GM23248 (cell line): Measurements from ENCODE around the gene ERGIC1. TPM values are rescaled to one million over a fixed set of nuclear protein-coding genes. Genes with fewer than 3 reads are reported as not detected.
A peak's percentile ranks its signal among the peaks of the same experiment; 100 is the strongest.

Experiments
- DNase-seq: peaks from one replicate; pipeline ENCODE4 v3.0.0-alpha.2; 2015
- H2AFZ ChIP-seq: fragments of 200-600 bp; sonication (generic); 2 replicates; pipeline ENCODE4 v1.6.1; 2016; ENCODE audit warnings: antibody characterized with exemption
- H3F3A ChIP-seq: fragments of 200-600 bp; sonication (generic); 2 replicates; pipeline ENCODE4 v1.6.1; 2016; ENCODE audit warnings: mild to moderate bottlenecking, antibody characterized with exemption, mixed run types; ENCODE audit not compliant: insufficient read depth
- H3K27ac ChIP-seq: fragments of 200-600 bp; sonication (generic); 2 replicates; pipeline ENCODE4 v1.5.1; 2016; ENCODE audit warnings: mild to moderate bottlenecking
- H3K27me3 ChIP-seq: fragments of 200-600 bp; sonication (generic); replicated peaks from 2 replicates; pipeline ENCODE4 v1.6.1; 2016; ENCODE audit warnings: mild to moderate bottlenecking; ENCODE audit not compliant: insufficient read depth
- H3K36me3 ChIP-seq: fragments of 200-600 bp; sonication (generic); 2 replicates; pipeline ENCODE4 v1.6.1; 2016; ENCODE audit warnings: low read depth, mild to moderate bottlenecking
- H3K4me1 ChIP-seq: fragments of 200-600 bp; sonication (generic); 2 replicates; pipeline ENCODE4 v1.6.1; 2016; ENCODE audit warnings: mild to moderate bottlenecking; ENCODE audit not compliant: insufficient read depth
- H3K4me2 ChIP-seq: fragments of 200-600 bp; sonication (generic); one replicate; pipeline ENCODE4 v1.6.1; 2016; ENCODE audit warnings: mild to moderate bottlenecking; ENCODE audit not compliant: unreplicated experiment
- H3K4me3 ChIP-seq: fragments of 200-600 bp; sonication (generic); 2 replicates; pipeline ENCODE4 v1.5.1; 2016; ENCODE audit warnings: mild to moderate bottlenecking
- H3K79me2 ChIP-seq: fragments of 200-600 bp; sonication (generic); 2 replicates; pipeline ENCODE4 v1.6.1; 2016; ENCODE audit warnings: mild to moderate bottlenecking; ENCODE audit not compliant: insufficient read depth
- H3K9ac ChIP-seq: fragments of 200-600 bp; sonication (generic); 2 replicates; pipeline ENCODE4 v1.6.1; 2016; ENCODE audit warnings: mild to moderate bottlenecking
- H3K9me2 ChIP-seq: fragments of 200-600 bp; sonication (generic); 2 replicates; pipeline ENCODE4 v1.6.1; 2016; ENCODE audit warnings: mixed run types, mild to moderate bottlenecking, moderate library complexity; ENCODE audit not compliant: insufficient read depth
- H3K9me3 ChIP-seq: fragments of 200-600 bp; sonication (generic); one replicate; pipeline ENCODE4 v1.6.1; 2017; ENCODE audit warnings: low read depth
- H4K20me1 ChIP-seq: fragments of 200-600 bp; sonication (generic); 2 replicates; pipeline ENCODE4 v1.6.0; 2016; ENCODE audit not compliant: insufficient read depth
- EZH2 ChIP-seq: fragments of 200-600 bp; sonication (generic); IDR thresholded peaks from 2 replicates; pipeline ENCODE4 v1.6.1; 2018; ENCODE audit warnings: antibody characterized with exemption, mild to moderate bottlenecking; ENCODE audit not compliant: insufficient read depth, poor library complexity, severe bottlenecking
- EZH2phosphoT487 ChIP-seq: fragments of 200-600 bp; sonication (generic); IDR thresholded peaks from 2 replicates; pipeline ENCODE4 v1.6.1; 2018; ENCODE audit warnings: antibody characterized with exemption, moderate library complexity, mild to moderate bottlenecking, low read depth; ENCODE audit not compliant: insufficient read depth
- WGBS, 2 experiments: methylation state at CpG; one replicate each; pipeline ENCODE4 v1.1.6; 2015 to 2017; ENCODE audit warnings: low lambda C conversion rate in 2 of 2, low coverage in 1 of 2; ENCODE audit errors: missing lambda C conversion rate in 2 of 2; 5-methylcytosine and 5-hydroxymethylcytosine counted together
- in situ Hi-C: fragments of 300-500 bp; cut with MboI; formaldehyde crosslinking; loops from 2 replicates; pipeline ENCODE4 v1.15.0; 2020
- polyA plus RNA-seq: library from polyadenylated mRNA; unstranded; fragments of >200 nt; fragmentation: Nextera tagmentation; extraction: Ambion mirVana; gene quantifications from 2 replicates; pipeline ENCODE4 v1.2.1, GENCODE V29; 2016
- total RNA-seq: library from RNA; depleted of rRNA; stranded (reverse); fragments of >200 nt; shearing (Covaris generic); gene quantifications from 2 replicates; pipeline ENCODE4 v1.2.3, GENCODE V29; 2014

ERGIC1 gene
- total and polyA plus RNA-seq, 2 experiments from 2014 or later: 66.4 to 235 TPM

- H3K27me3 ChIP-seq: no peaks in the 10 kb centered on the region
- no peaks in the 10 kb centered on the region for H3K9me2 ChIP-seq
- no peak overlapping the region for H3K4me3 ChIP-seq
- DNase-seq: no peak
- WGBS, 2 experiments: 79 to 84% methylated on average over 7 of the region's 7 CpGs
- H3F3A ChIP-seq: peaks cover 22% of the 10 kb centered on the region
- in situ Hi-C loops: no loop called here
- no peak overlapping the region for H2AFZ ChIP-seq
- H3K36me3 ChIP-seq: peaks cover 16% of the 10 kb centered on the region; the same call in 1 of the 2 replicates
- no peak overlapping the region for H3K9ac ChIP-seq
- H3K4me2 ChIP-seq: no peak overlapping the region
- no peaks in the 10 kb centered on the region for H3K9me3 ChIP-seq
- no peak overlapping the region for H3K27ac ChIP-seq
- H4K20me1 ChIP-seq: no peaks in the 10 kb centered on the region
- H3K79me2 ChIP-seq: peaks cover 64% of the 10 kb centered on the region
- no peak for TF ChIP-seq EZH2
- TF ChIP-seq EZH2phosphoT487: no peak
- H3K4me1 ChIP-seq: peaks cover 19% of the 10 kb centered on the region
Observed at GRCh38 chr5:172891716-172892421, 57.8 kb downstream of the ERGIC1 start.

DNA sequence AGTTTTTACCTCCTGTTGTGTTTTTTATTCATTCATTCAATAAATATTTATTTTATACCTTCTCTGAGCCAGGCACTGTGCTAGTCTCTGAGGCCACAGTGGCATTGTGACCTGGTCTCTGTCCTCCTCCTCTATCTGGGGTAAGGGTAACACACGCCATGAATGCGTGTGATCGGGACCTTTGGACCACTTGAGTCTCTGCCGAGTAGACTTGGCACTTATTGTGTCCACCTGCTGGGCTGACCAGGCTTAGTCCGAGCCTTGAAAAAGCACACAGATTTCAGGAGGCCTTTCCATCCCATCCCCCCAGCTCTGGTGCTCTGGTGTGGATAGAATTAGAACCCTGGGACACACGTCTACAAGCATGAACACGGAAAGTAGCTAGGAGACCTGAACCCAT, 58.7 kb downstream of the ERGIC1 start:
- peaks cover 20% of the 10 kb centered on the region for H3K4me1 ChIP-seq
- DNase-seq: no peak
- no peak overlapping the region for H2AFZ ChIP-seq
- no peaks in the 10 kb centered on the region for H3K27me3 ChIP-seq
- no peaks in the 10 kb centered on the region for H3K9me2 ChIP-seq
- H3K9me3 ChIP-seq: no peaks in the 10 kb centered on the region
- H3K27ac ChIP-seq: no peak overlapping the region
- TF ChIP-seq EZH2phosphoT487 (no peak), EZH2 (no peak)
- H3K4me3 ChIP-seq: no peak overlapping the region
- H3K36me3 ChIP-seq: peaks cover 16% of the 10 kb centered on the region; the same call in 1 of the 2 replicates
- in situ Hi-C loops: no loop called here
- no peak overlapping the region for H3K4me2 ChIP-seq
- H4K20me1 ChIP-seq: no peaks in the 10 kb centered on the region
- peaks cover 58% of the 10 kb centered on the region for H3K79me2 ChIP-seq
- H3F3A ChIP-seq: peaks cover 23% of the 10 kb centered on the region
- WGBS, 2 experiments: 93 to 97% methylated on average over 7 of the region's 7 CpGs
- no peak overlapping the region for H3K9ac ChIP-seq

DNA sequence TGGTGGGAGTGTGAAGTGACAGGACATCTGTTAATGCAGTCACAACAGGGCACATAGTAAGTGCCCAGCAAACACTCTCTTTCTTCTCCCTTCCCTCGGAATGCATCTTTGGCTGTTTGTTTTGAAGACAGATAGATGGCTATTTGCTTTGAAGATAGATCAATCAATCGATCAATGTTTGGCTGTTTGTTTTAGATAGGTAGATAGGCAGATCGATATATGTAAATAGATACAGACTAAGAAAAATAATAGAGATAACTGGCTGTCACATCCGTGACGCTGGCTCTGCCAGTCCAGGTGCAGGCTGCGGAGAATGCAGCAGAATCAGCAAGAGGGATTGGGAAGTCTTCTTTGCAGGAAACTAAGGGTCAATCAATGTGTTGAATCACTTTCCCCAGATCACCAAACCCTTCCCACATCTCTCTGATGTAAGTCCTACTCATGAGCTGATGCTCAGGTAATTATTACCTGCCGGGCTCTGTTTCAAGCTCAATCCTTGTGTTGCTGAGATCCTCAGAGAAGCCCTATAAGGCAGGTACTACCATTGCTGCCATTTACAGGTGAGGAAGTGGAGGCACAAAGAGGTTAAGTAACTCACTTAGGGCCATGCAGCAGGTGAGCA, 60.8 kb downstream of the ERGIC1 start:
- Histone ChIP-seq H3K4me2 (no peak overlapping the region), H3K27me3 (no peaks in the 10 kb centered on the region), H3F3A (peaks cover 41% of the 10 kb centered on the region), H3K4me3 (no peak overlapping the region), H3K4me1 (peaks cover 28% of the 10 kb centered on the region), H2AFZ (no peak overlapping the region), H3K9me2 (no peaks in the 10 kb centered on the region), H3K27ac (no peak overlapping the region; the same call in 1 of the 2 replicates), H3K9ac (no peak overlapping the region), H3K36me3 (peaks cover 5% of the 10 kb centered on the region; the same call in 1 of the 2 replicates), H3K79me2 (peaks cover 40% of the 10 kb centered on the region), H4K20me1 (no peaks in the 10 kb centered on the region), H3K9me3 (no peaks in the 10 kb centered on the region)
- DNase-seq: no peak
- 95 to 99% methylated on average over 7 of the region's 7 CpGs for WGBS, 2 experiments
- no peak for TF ChIP-seq EZH2
- TF ChIP-seq EZH2phosphoT487: no peak
- in situ Hi-C loops: no loop called here

DNA sequence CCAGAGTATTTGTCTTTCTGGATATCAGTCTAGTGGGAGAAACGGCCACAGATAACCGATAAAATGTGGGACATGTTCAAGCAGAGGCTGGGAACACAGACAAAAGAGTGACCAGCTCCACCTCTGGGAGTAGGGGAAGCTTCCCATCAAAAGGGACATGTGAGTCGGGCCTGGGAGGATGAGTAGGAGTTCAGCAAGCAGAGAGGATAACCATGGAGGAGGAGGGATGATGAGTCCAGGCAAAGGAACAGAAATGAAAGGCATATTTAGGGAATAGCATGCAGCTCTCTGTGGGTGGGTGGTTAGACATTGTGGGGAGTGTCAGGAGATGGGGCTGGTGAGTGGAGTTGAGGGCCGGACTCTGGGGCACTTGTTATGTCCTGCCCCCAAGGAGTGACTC, 61.5 kb downstream of the ERGIC1 start:
- H3K27ac ChIP-seq: peak overlapping the region; percentile 99

More for the DNA sequence above, 61.5 kb downstream of the ERGIC1 start:
- no peaks in the 10 kb centered on the region for H3K9me2 ChIP-seq
- H3K36me3 ChIP-seq: no peaks in the 10 kb centered on the region; the same call in 1 of the 2 replicates
- 84 to 91% methylated on average over 4 of the region's 4 CpGs for WGBS, 2 experiments
- peaks cover 28% of the 10 kb centered on the region for H3K4me1 ChIP-seq
- no peak overlapping the region for H3K4me2 ChIP-seq
- in situ Hi-C loops: no loop called here
- no peaks in the 10 kb centered on the region for H4K20me1 ChIP-seq
- H2AFZ ChIP-seq: no peak overlapping the region
- H3K79me2 ChIP-seq: peaks cover 36% of the 10 kb centered on the region
- H3K9me3 ChIP-seq: no peaks in the 10 kb centered on the region
- no peak for DNase-seq
- H3K9ac ChIP-seq: no peak overlapping the region
- H3K4me3 ChIP-seq: no peak overlapping the region
- H3K27me3 ChIP-seq: no peaks in the 10 kb centered on the region
- H3F3A ChIP-seq: peaks cover 47% of the 10 kb centered on the region
- TF ChIP-seq EZH2: no peak
